HepG2 (cell line): Measurements from ENCODE around the gene LSS. TPM values are rescaled to one million over a fixed set of nuclear protein-coding genes. Genes with fewer than 3 reads are reported as not detected.

Experiments
- ATAC-seq: fragments of 200-7000 bp; cut with Tn5 transposase; 3 replicates; pipeline ENCODE4 v1.9.1; 2020; ENCODE audit warnings: mild to moderate bottlenecking, moderate library complexity
- Bru-seq: library from RNA; stranded (reverse); fragments of 400-500 nt; gene quantifications from one replicate; lab custom pipeline; 2021; lab: Mats Ljungman, UMichigan
- BruChase-seq, 2 experiments: library from RNA; stranded (reverse); fragments of 400-500 nt; gene quantifications; one replicate each; lab custom pipeline; 2021; lab: Mats Ljungman, UMichigan
- BruUV-seq: library from RNA; stranded (reverse); fragments of 400-500 nt; replicated peaks from 2 replicates; lab custom pipeline; 2021; lab: Mats Ljungman, UMichigan
- CTCF ChIA-PET: fragments of 300-600 bp; formaldehyde crosslinking; extraction: SDS; loops from one replicate; lab custom pipeline; 2021; ENCODE audit warnings: low total read pairs, inconsistent platforms, low intra/inter-chr PET ratio; lab: Yijun Ruan, JAX
- POLR2A ChIA-PET: fragments of 350-600 bp; sonication (Branson Sonifier 250); formaldehyde crosslinking; loops from one replicate; lab custom pipeline; 2020; ENCODE audit warnings: antibody characterized with exemption, inconsistent platforms; lab: Yijun Ruan, JAX
- DNase-seq: peaks from one replicate; pipeline ENCODE4 v3.0.0-alpha.2; 2015; ENCODE audit warnings: low spot score
- FAIRE-seq: peaks from 3 replicates; lab custom pipeline; 2011; peaks lifted over from hg19 to GRCh38; lab: Jason Lieb, UNC
- H2AFZ ChIP-seq: one replicate; pipeline ENCODE4 v1.6.1; 2011; ENCODE audit warnings: low read length, inconsistent platforms
- H3K27ac ChIP-seq: fragments of 300-600 bp; 3 replicates; pipeline ENCODE4 v1.8.0; 2011; ENCODE audit warnings: mixed run types, mild to moderate bottlenecking, mixed read lengths, low read length, inconsistent platforms; ENCODE audit not compliant: insufficient read depth; ENCODE audit errors: extremely low read length
- H3K27me3 ChIP-seq, 2 experiments: fragments of 200-600 bp in 1 of 2; 2 replicates in 1 of 2; 3 replicates in 1 of 2; pipeline versions ENCODE4 v1.6.0 to v1.8.0; 2011; ENCODE audit warnings: low read length in 2 of 2, mild to moderate bottlenecking in 2 of 2, moderate library complexity in 2 of 2, inconsistent platforms in 1 of 2; ENCODE audit not compliant: insufficient read depth in 2 of 2, control insufficient read depth in 1 of 2
- H3K36me3 ChIP-seq, 2 experiments: fragments of 200-600 bp in 1 of 2; replicated peaks in 1 of 2; 2 replicates in 1 of 2; 3 replicates in 1 of 2; pipeline versions ENCODE4 v1.5.1 to v1.8.0; 2011; ENCODE audit warnings: low read length in 2 of 2, inconsistent platforms in 1 of 2; ENCODE audit not compliant: insufficient read depth in 2 of 2, control insufficient read depth in 1 of 2
- H3K4me1 ChIP-seq: 2 replicates; pipeline ENCODE4 v1.5.1; 2012; ENCODE audit warnings: low read length, inconsistent platforms; ENCODE audit not compliant: insufficient read depth
- H3K4me2 ChIP-seq: 2 replicates; pipeline ENCODE4 v1.6.0; 2011; ENCODE audit warnings: low read depth, low read length, inconsistent platforms
- H3K4me3 ChIP-seq, 3 experiments: fragments of 200-600 bp in 1 of 3; sonication (generic), shearing (Covaris generic) in 1 of 3; replicated peaks in 1 of 3; 2 replicates each; pipeline ENCODE4 v1.5.1; 2011 to 2016; ENCODE audit warnings: low read length in 3 of 3, inconsistent platforms in 2 of 3, low read depth in 2 of 3, mild to moderate bottlenecking in 2 of 3, control low read depth in 1 of 3, mixed read lengths in 1 of 3; ENCODE audit not compliant: insufficient read depth in 1 of 3
- H3K79me2 ChIP-seq: one replicate; pipeline ENCODE4 v1.6.1; 2011; ENCODE audit warnings: low read length, inconsistent platforms; ENCODE audit not compliant: insufficient read depth
- H3K9ac ChIP-seq: 2 replicates; pipeline ENCODE4 v1.6.0; 2011; ENCODE audit warnings: mild to moderate bottlenecking, low read depth, low read length, inconsistent platforms; ENCODE audit not compliant: insufficient read depth
- H3K9me3 ChIP-seq: 2 replicates; pipeline ENCODE4 v1.5.1; 2012; ENCODE audit warnings: mild to moderate bottlenecking, low read length
- H4K20me1 ChIP-seq: 2 replicates; pipeline ENCODE4 v1.6.0; 2011; ENCODE audit warnings: inconsistent platforms, mild to moderate bottlenecking, low read length, moderate library complexity; ENCODE audit not compliant: insufficient read depth
- BATF2 ChIP-seq: sonication (generic); formaldehyde crosslinking; IDR thresholded peaks from 2 replicates; pipeline ENCODE4 v1.8.0; 2022; ENCODE audit warnings: mild to moderate bottlenecking, missing genetic modification reagents, moderate library complexity
- EED ChIP-seq: sonication (generic); formaldehyde crosslinking; IDR thresholded peaks from 2 replicates; pipeline ENCODE4 v1.5.0; 2020; ENCODE audit warnings: mild to moderate bottlenecking, missing genetic modification reagents
- HES4 ChIP-seq: sonication (generic); formaldehyde crosslinking; IDR thresholded peaks from 2 replicates; pipeline ENCODE4 v1.9.0; 2021; ENCODE audit warnings: mild to moderate bottlenecking, missing genetic modification reagents, borderline replicate concordance
- NFAT5 ChIP-seq: sonication (generic); formaldehyde crosslinking; IDR thresholded peaks from 2 replicates; pipeline ENCODE4 v1.4.0; 2020; ENCODE audit warnings: missing genetic modification reagents
- NR0B2 ChIP-seq: sonication (generic); formaldehyde crosslinking; IDR thresholded peaks from 2 replicates; pipeline ENCODE4 v1.4.0; 2020; ENCODE audit warnings: mild to moderate bottlenecking, missing genetic modification reagents
- SMC3 ChIP-seq: IDR thresholded peaks from 2 replicates; pipeline ENCODE4 v1.6.1; 2011; ENCODE audit warnings: low read length, improper control_type of control experiment
- SP2 ChIP-seq: sonication (generic); formaldehyde crosslinking; IDR thresholded peaks from 2 replicates; pipeline ENCODE4 v1.5.1; 2020; ENCODE audit warnings: mild to moderate bottlenecking, missing genetic modification reagents
- SRY ChIP-seq: sonication (generic); formaldehyde crosslinking; IDR thresholded peaks from 2 replicates; pipeline ENCODE4 v1.8.0; 2022; ENCODE audit warnings: mild to moderate bottlenecking, missing genetic modification reagents
- THAP7 ChIP-seq: sonication (generic); formaldehyde crosslinking; IDR thresholded peaks from 2 replicates; pipeline ENCODE4 v1.8.1; 2023; ENCODE audit warnings: mild to moderate bottlenecking, missing genetic modification reagents
- whole genome bisulfite sequencing: methylation state at CpG from one replicate; pipeline ENCODE4 v1.1.6; 2017; ENCODE audit warnings: low lambda C conversion rate; 5-methylcytosine and 5-hydroxymethylcytosine counted together
- in situ Hi-C: cut with HindIII; loops from 2 replicates; pipeline ENCODE4 v1.10.0; 2017; ENCODE audit warnings: low pct_unique_long_range_greater_than_20kb; ENCODE audit not compliant: extremely low pct_ligation_motif_present
- intact Hi-C: fragments of 100-400 bp; cut with micrococcal nuclease; formaldehyde crosslinking; loops from one replicate; pipeline ENCODE4 v1.10.0; 2022; ENCODE audit not compliant: unreplicated experiment
- long read RNA-seq, 2 experiments: library from RNA in 1 of 2; library from polyadenylated mRNA in 1 of 2; stranded (forward) in 1 of 2; unstranded in 1 of 2; transcript quantifications; one replicate each; pipeline ENCODE4 v2.0.0, GENCODE V29; 2019 to 2022
- polyA minus RNA-seq, 3 experiments: library from RNA; depleted of rRNA, polyadenylated mRNA; stranded (reverse); fragments of >200 nt; gene quantifications; 2 replicates each; pipeline ENCODE4 v1.2.3, GENCODE V29; 2011; ENCODE audit warnings: low replicate concordance in 1 of 3
- polyA plus RNA-seq, 8 experiments: library from polyadenylated mRNA; depleted of rRNA in 3 of 8; stranded (reverse) in 7 of 8; unstranded in 1 of 8; fragments of >200 nt; fragmentation: Illumina TruSeq in 4 of 8; extraction: Trizol in 4 of 8; gene quantifications; 2 replicates each; pipeline versions ENCODE4 v1.2.1 to v1.2.3, GENCODE V29; 2011 to 2016; ENCODE audit warnings: low read depth in 4 of 8, missing spikeins in 1 of 8, mixed read lengths in 1 of 8; ENCODE audit not compliant: insufficient read depth in 1 of 8
- total RNA-seq, 5 experiments: library from RNA; depleted of rRNA; stranded (reverse); fragments of >200 nt; fragmentation: Illumina TruSeq; extraction: Trizol; gene quantifications; 2 replicates each; pipeline ENCODE4 v1.2.3, GENCODE V29; 2016; ENCODE audit warnings: low read depth in 1 of 5

Gene LSS
- total RNA-seq (2016; rRNA removed; fragmentation: Illumina TruSeq; extraction: Trizol), result 73.5 and 113 TPM in 2 replicates
- 7.3 and 7.8 TPM in 2 replicates for total RNA-seq (2016; cell fraction: cytosol; rRNA removed; fragmentation: Illumina TruSeq; extraction: Trizol; ENCODE audit: low read depth)
- 62.4 and 115 TPM in 2 replicates for total RNA-seq (2016; cell fraction: insoluble cytoplasmic fraction; rRNA removed; fragmentation: Illumina TruSeq; extraction: Trizol)
- 31.7 and 32.0 TPM in 2 replicates for total RNA-seq (2016; cell fraction: membrane; rRNA removed; fragmentation: Illumina TruSeq; extraction: Trizol)
- 138 and 169 TPM in 2 replicates for total RNA-seq (2016; cell fraction: nucleus; rRNA removed; fragmentation: Illumina TruSeq; extraction: Trizol)
- 72.6 and 182 TPM in 2 replicates for polyA plus RNA-seq (2011; rRNA removed)
- polyA plus RNA-seq (2011; cell fraction: cytosol; rRNA removed), result 29.6 and 35.0 TPM in 2 replicates
- 771 and 1,172 TPM in 2 replicates for polyA plus RNA-seq (2011; cell fraction: nucleus; rRNA removed)
- polyA plus RNA-seq (2012), result 69.9 and 111 TPM in 2 replicates
- polyA plus RNA-seq (2016; cell fraction: cytosol; fragmentation: Illumina TruSeq; extraction: Trizol; ENCODE audit: low read depth), result 5.3 and 5.5 TPM in 2 replicates
- 44.5 and 58.2 TPM in 2 replicates for polyA plus RNA-seq (2016; cell fraction: insoluble cytoplasmic fraction; fragmentation: Illumina TruSeq; extraction: Trizol; ENCODE audit: low read depth)
- 14.1 and 14.6 TPM in 2 replicates for polyA plus RNA-seq (2016; cell fraction: membrane; fragmentation: Illumina TruSeq; extraction: Trizol; ENCODE audit: low read depth)
- polyA plus RNA-seq (2016; cell fraction: nucleus; fragmentation: Illumina TruSeq; extraction: Trizol; ENCODE audit: insufficient read depth, low read depth), result 296 and 309 TPM in 2 replicates
- polyA minus RNA-seq (2011; rRNA and poly(A)+ RNA removed; ENCODE audit: low replicate concordance), result 67.2 and 95.6 TPM in 2 replicates
- 16.2 and 25.1 TPM in 2 replicates for polyA minus RNA-seq (2011; cell fraction: cytosol; rRNA and poly(A)+ RNA removed)
- 66.3 and 114 TPM in 2 replicates for polyA minus RNA-seq (2011; cell fraction: nucleus; rRNA and poly(A)+ RNA removed)
- percentile 71 among the genes with signal in this experiment for Bru-seq, nascent RNA
- percentile 85 among the genes with signal in this experiment for BruChase-seq, experiment 1, labeled RNA remaining after a 6-hour chase
- BruChase-seq, experiment 2, labeled RNA remaining after a 2-hour chase, result percentile 92 among the genes with signal in this experiment
- long read RNA-seq, experiment 1, full-length matches to known transcripts, result 16 of 54 reads
- long read RNA-seq, experiment 1, partial matches to known transcripts, result 9 of 54 reads
- long read RNA-seq, experiment 1, other reads (novel, unspliced or antisense), result 29 of 54 reads
- long read RNA-seq, experiment 2, full-length matches to known transcripts, result 29 of 116 reads
- long read RNA-seq, experiment 2, partial matches to known transcripts, result 27 of 116 reads
- long read RNA-seq, experiment 2, other reads (novel, unspliced or antisense), result 60 of 116 reads

GRCh38 chr21:46228345-46229051, at the start of gene LSS:
Gene LSS, minus strand, starts transcription at chr21:46228774. Its CDS starts 29 bp downstream, at chr21:46228745.
- H3K36me3 ChIP-seq, result peaks cover 0 to 9% of the 10 kb centered on the region in 2 experiments; a peak in 3 of 5 replicates
- peaks cover 61% of the 10 kb centered on the region for H3K79me2 ChIP-seq
- intact Hi-C loops (loop anchor here (5.0 to 10.0 kb wide), 2 partner anchors 56 to 71 kb away; partner anchors contain the start of genes FTCD, MCM3AP and YBEY), in situ Hi-C loops (loop anchor here (5.0 kb wide), 1 partner anchor 256 kb away; no protein-coding TSS in a partner anchor)
- DNase-seq, result peak; percentile 95
- ATAC-seq, result peak; percentile 88
- H3K9me3 ChIP-seq, result no peaks in the 10 kb centered on the region
- H3K27me3 ChIP-seq, result no peaks in the 10 kb centered on the region
- H3K4me2 ChIP-seq, result peak within 1 kb of the TSS; percentile 98
- H4K20me1 ChIP-seq, result peaks cover 28% of the 10 kb centered on the region
- H3K27ac ChIP-seq, result peak within 1 kb of the TSS; percentile 78
- ChIA-PET CTCF (no interaction called here), POLR2A (interaction anchor here (1.0 to 2.0 kb wide), 3 partner anchors 25 to 255 kb away, joined by 4 to 6 read pairs (median 5); no protein-coding TSS in a partner anchor)
- 0% methylated on average over 6 of the region's 77 CpGs for WGBS
- BruUV-seq, result no TSS peak
- H3K4me3 ChIP-seq, result peak within 1 kb of the TSS; percentile 91 to 99 (median 98)
- FAIRE-seq, result no peak
- peaks cover 61% of the 10 kb centered on the region for H3K4me1 ChIP-seq
- no peak within 1 kb of the TSS for H2AFZ ChIP-seq
- peak within 1 kb of the TSS; percentile 85 for H3K9ac ChIP-seq
- TF ChIP-seq SMC3 (no peak), SP2 (CRISPR knock-in tag) (peak; percentile 68), NFAT5 (CRISPR knock-in tag) (0 out of 2 replicates have a peak, but pooled peaks have one; percentile 71), NR0B2 (CRISPR knock-in tag) (peak; percentile 53; the same call in 1 of the 2 replicates), EED (CRISPR knock-in tag) (no peak), HES4 (CRISPR knock-in tag) (peak; percentile 48; the same call in 1 of the 2 replicates), SRY (CRISPR knock-in tag) (0 out of 2 replicates have a peak, but pooled peaks have one; percentile 25), BATF2 (CRISPR knock-in tag) (no peak; the same call in 1 of the 2 replicates), THAP7 (CRISPR knock-in tag) (0 out of 2 replicates have a peak, but pooled peaks have one; percentile 46)
